HG03457 (cell line): Measurements from ENCODE around the gene C1QL1.

Experiments used
- ATAC-seq: cut with Tn5 transposase; IDR thresholded peaks from one replicate; pipeline ENCODE4 v1.9.1; 2021; ENCODE audit warnings: moderate number of reproducible peaks; ENCODE audit not compliant: unreplicated experiment

The C1QL1 gene

DNA sequence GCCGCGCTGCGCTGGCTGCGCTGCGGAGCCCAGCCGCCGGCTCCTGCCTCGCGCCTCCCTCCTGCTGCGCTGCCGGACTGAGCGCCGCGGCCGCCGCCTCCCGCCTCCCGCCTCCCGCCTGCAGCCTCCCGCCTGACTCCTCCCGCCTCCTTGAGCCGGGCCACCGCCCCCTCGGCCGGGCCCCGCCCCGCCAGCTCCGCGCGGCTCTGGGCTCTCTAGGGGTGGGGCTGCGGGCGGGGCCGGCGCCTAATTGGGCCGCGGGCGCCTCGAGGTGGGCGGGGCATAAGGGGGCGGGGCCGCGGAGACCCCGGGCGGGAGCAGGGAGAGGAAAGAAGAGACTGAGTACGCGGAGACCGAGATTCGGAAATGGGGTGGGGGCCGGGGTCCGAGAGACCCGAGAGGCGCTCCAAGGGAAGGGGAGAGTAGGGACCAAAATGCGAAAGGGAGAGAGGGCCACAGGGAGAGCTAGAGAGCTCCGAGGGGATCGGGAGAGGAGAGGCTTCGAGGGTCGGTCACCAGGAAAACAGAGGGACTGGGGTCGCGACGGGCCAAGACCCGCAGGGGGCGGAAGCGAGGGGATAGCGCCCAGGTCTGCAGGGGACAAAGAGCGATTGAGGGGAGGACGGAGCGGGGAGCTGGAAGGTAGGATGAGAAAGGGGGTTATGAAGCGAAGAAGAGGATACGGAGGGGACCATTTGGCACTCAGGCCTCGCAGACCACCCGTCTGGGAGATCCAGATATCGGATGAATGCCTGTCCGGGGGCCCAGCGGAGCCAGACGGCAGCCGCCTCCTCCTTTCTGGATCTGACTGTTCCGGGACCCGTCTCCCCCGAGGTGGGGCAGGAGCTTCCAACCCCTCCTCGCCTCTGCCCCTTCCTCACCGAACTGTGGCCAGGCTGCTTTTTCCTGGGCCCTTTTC, at the start of gene C1QL1:
C1QL1 (minus strand) TSS at position 79 of the 919 bp plus-strand sequence. CDS start 255 bp downstream, outside the sequence.
- ATAC-seq: peak; percentile 68

DNA sequence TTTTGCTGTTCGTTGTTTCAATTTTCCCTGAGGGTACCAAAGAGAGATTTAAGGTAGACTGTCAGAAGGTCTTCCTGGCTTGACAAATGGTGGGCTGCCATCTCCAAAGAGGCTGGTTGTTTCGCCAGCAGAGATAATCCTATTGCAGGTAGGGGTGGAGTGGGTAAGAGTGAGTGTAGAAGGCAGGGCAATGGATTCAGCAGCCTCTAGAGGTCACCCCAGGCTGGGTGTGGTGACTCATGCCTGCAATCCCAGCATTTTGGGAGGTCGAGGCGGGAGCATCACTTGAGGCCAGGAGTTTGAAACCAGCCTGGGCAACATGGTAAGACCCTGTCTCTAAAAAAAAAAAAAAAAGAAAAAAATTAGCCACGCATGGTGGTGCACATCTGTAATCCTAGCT, 48.7 kb upstream of the C1QL1 start:
- ATAC-seq: no peak

DNA sequence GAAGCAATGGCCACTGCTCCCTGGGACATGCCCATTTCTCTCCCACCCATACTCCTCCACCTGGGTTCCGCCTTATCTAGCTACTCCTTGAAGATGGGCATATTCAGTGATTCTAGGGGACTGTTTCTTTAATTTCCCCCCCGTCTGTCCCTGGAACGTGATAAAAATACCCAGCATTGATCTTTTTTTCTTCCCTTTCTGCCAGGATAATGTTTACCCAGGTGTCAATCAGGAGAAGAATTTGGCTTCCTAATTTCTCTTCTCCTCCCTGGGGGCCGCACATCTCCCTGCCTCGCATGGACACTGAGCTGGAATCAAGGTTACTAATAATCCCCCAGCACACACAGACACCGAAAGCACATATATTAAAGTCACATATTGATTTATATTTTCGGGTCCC, 48.1 kb upstream of the C1QL1 start:
- ATAC-seq: no peak

DNA sequence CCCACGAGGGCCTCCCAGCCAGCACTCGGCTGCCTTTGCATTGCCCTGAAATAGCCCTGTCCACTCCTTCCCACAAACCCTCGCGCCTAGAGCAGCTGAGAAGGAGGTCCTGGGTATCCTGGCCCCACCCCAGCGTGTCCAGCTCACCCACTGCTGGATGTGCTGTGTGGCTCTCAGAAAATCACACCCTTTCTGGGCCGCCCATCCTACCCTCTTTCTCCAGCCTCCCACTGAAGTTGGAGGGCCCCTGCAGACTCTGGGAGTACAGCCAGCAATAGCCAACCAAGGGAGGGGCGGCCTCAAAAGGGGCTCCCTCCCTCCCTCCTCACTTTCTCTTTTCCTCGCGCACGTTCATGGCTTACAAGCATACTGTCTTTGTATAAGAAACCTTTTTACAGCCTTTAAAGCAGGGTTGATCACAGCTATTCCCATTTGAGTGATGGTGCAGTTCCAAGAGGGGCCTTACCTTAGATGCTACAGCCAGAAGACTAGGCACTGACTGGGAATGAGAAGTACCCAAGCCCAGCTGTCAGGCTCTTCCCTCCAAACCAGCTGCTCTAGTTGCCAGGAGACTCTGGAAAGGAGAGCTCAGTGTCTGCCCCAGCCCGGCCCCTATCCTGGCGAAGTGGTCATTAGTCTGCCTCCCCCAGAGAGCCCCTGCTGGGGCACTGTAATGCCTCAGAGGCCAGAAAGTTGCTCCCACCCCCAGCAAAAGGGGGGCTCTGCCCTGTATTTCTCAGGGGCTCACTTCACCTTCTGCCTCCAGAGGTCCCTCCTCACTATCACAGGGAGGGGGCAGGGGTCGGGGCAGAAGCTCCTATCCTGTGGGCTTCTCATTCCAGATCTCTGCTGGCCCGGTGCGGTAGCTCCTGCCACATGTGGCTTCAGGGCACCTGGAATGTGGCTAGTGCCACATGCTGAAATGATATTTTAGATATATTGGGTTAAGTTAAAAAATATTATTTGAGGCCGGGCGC, 45.2 kb upstream of the C1QL1 start:
- ATAC-seq: no peak

DNA sequence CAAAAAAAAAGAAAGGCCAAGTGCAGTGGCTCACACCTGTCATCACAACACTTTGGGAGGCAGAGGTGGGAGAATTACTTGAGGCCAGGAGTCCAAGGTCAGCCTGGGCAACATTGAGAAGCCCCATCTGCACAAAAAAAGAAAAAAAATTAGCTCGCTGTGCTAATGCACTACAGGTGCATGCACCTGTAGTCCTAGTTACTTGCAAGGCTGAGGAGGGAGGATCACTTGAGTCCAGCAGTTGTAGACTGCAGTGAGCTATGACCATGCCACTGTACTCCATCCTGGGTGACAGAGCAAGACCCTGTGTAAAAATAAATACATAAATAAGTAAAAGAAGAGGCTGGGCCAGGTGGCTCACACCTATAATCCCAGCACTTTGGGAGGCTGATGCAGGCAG, 43.7 kb upstream of the C1QL1 start:
- no peak for ATAC-seq

DNA sequence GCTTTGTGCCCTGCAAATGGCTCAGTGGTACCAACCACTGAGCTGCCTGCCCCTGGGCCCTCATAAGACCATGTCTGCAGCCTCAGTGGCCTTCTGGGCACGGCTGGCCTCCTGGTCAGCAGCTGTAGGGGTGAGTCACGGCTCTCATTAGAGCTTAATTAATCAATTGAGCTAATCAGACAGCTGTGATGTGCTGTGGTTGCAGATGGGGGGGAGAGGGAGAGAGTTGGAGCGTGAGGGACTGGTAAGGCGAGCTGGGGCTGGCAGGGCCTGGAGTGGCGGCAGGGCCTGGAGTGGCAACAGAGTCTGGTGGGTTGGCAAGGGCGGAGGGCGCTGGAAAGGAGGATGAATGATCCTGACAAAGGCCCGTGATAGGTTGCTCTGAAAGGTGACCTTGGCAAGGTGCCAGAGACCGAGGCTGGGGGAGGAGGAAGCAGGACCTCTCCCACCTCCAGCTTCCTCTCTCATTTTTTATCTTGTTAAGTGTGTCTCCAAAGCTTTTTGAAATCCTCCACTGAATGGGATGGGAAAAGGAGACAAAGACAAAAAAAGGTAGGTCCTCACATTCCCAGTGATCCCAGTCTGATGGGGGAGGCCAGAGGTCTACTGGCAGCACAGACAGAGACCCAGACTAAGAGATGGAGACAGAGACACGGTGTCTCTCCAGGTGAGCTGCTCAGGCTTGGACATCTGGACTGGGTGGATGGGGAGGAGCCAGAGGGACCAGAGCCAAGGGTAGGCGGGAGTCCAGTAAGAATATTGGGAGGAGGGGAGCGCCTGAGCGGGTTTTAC, 41.8 kb upstream of the C1QL1 start:
- no peak for ATAC-seq

DNA sequence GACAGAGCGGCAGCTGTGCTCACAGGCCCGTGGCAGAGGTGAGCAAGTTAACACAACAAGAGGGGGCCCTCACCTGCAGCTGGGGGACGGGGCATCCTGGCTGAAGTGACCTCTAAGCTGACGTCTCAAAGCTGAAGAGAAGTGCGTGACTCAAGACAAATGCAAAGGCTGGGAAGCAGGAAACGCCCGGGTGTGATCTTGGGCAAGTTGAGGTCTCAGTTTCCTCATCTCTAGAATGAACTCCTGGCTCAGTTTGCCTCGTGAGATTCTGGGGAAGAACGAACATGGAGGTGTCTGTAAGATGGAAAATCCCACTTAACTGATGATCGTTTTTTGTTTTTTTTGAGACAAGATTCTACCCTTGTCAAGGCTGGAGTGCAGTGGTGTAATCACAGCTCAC, 40.1 kb upstream of the C1QL1 start:
- no peak for ATAC-seq

DNA sequence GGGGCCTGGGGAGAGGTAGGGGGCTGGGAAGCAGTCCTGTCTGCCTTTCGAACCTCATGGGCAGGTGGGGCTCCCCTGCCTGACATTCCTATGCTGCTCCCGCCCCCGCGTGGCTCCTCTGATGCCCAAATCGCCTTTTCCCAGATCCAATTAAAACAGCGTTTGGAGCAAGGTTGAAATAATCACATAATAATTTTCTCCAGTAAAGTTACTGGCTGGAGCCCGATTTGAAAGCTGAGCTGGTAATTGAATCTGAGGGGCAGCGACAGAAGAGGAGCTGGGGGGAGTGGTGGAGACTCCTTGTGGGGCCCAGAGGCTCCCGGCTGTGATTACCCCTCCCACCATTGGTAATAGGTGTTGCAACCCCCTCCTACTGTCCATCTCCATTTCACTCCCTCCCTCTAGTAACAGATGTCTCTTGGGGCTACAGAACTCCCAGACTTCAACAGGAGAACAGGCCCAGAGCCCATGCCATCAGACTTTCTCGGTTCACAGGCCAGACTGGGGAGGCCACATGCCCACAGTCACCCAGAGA, 38.9 kb upstream of the C1QL1 start:
- ATAC-seq: no peak

DNA sequence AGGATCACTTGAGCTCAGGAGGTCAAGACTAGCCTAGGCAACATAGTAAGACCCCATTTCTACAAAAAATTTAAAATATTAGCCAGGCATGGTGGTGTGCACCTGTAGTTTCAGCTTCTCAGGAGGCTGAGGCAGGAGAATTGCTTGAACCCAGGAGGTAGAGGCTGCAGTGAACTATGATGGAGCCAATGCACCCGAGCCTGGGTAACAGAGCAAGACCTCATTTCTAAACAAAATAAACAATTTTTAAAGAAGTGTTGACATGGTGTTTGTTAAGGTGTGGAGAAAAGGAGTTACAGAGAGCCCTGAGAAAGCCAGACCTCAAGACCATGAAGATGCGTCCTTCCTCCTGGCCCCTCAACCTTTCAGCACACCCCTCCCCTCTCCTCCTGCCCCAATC, 37.6 kb upstream of the C1QL1 start:
- ATAC-seq: no peak

DNA sequence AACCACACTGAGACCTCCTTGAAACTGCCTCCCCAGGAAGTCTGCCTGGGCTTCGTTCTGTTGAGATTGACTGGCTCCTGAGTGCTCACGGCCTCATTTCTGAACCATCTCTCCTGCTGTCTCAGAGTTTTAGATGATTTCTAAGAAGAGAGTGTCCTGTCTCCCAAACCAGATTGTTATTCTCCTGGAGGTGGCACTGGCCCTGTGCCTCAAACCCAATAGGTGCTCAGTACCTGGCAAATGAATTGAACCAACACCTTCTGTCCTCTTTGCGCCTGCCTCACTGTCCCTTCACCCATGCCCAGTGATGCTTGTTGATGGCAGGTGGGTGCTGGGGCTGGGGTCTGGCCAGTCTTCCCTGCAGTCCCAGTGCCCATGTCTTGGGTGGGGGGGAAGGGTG, 36.3 kb upstream of the C1QL1 start:
- no peak for ATAC-seq

DNA sequence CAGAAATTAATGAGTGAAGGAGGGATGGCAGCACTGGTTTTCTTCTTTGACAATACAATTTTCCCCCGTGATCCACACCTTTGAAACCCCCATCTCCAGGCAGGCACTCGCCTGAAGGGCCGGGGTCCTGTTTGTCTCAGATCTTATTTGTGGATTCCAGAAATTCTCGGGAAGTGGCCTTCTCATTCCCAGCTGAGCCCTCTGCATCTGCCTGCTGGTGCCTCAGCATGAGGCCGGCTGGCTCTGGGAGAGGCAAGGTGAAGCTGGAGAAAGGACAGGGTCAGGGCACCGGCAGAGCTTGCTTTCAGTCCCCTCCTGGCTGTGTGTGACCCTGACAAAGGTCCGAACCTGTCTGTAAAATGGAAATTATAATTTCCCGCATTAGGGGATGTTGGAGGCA, 35.8 kb upstream of the C1QL1 start:
- no peak for ATAC-seq

DNA sequence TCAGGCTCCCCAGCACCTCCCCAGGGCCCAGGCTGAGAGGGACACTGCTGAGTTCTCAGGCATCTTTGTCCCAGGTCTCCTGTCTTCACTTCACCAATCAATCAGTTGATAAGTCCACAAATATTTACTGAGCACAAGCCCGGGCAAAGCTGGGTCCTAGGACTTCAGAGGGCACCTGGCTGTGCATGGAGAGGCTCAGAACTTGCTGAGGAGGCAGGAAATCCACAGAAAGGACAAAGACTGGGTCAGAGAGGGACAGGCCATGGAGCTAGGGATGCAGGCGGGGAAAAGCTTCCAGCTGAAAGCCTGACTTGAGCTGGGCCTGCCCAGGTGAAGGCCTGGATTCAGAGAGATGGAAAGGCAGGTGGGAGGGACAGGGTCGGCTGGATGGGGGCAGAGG, 33.2 kb upstream of the C1QL1 start:
- ATAC-seq: no peak

DNA sequence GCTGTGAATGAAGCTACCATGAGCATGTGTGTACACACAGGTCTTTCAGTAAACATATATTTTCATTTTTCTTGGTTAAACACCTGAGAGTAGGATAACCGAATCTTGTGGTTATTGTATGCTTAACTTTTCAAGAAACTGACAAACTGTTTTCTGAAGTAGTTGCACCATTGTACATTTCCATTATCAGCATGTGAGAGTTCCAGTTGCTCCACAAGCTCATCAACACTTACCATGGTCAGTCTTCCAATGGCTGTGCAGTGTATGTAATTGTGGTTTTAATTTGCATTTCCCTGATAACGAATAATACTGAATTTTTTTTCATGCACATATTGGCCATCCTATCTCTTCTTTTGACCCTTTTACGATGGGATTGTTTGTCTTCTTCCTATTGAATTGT, 31.3 kb upstream of the C1QL1 start:
- ATAC-seq: no peak

DNA sequence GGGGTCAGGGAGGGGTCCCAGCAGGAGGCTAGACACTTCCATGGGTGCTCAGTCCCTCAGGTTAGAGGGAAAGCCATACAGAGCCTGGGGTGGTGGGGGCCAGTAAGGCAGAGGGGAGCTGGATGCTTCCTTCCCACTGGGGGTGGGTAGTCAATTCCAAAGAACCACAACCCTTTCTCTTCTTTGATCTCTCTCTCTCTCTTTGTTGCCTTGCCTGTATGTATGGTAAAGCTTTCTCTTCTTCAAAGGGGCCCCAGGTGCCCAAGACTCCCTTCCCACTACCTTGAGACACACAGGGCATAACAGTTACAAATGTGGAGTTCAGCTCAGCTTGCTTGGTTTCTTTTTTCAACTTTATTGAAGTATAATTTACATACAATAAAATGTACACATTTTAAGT, 30.5 kb upstream of the C1QL1 start:
- no peak for ATAC-seq

DNA sequence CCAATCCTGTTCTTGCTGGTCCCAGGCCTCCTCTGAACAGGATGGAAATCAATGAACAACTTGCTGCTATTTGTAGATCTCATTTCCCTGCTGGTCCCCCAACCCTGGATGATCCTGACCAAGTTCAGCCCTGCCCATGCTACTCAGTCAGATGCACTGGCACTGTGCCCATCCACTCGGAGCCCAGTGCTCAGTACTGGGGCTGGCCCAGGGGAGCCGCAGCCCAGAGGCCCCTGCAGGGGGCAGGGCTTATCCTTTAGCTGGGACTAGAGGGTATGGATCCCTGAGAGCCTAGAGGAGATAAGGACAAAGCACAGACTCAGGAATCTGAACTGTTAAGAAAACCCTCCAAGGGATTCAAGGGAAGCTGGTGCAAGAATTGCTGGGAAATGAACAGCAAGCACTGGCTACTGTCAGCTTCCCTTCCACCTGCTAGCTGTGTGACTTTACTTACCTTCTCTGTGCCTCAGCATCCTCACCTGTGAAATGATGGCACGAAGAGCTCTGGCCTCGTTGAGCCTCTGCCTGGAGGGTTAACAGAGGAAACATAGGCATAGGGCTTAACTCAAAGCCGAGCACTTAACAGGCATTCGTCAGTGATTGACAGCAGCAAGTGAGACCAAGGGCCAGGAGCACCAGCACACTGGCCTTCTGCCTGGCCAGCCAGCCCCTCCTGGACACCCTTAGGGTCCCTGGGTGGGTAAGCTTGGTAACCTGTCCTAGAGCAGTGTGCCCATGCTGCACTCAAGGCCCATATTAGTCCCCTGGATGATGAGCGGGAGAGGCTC, 29.8 kb upstream of the C1QL1 start:
- ATAC-seq: no peak

DNA sequence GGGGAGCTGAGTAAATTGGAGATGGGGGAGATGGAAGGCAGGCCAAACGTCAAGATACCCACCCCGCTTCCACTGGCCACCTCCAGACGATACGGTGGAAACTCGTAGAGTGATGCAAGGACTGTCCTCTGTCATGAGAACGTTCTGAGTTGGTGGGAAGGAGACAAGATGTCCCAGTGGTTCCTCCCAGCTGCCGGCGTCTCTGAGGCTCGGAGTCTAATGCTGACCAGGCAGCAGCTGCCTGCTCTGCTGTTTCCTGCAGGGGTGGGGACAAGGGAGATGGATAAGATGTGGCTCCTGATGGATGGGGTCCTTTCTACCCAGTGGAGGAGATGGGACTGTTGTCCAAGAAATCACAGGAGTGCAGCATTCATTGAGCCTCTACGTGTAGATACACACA, 28.2 kb upstream of the C1QL1 start:
- ATAC-seq: no peak

DNA sequence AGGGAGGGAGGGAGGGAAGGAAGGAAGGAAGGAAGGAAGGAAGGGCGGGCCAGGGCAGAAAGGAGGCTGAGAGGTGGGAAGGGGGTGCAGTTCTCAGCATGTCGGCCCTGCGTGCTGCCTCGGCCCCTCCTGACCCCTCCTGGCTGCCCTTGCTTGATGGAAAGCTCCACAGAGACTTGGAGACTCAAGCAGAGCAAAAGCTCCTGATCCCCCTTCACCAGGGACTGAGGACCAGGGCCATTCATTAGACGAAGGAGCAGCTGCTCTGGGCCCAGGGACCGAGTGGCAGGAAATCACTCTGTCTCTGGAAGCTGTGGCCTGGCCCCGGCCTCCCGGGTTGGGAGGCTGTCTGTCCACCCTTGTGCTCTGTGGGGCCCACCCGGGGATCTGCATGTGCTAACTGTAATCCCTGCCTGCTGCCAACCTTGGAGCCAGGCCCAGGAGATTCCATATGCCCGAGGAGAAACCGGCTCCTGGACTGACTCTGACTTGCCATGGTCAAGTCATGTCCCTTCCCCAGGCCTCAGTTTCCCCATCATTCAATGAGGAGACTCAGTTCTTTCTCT, 27.4 kb upstream of the C1QL1 start:
- no peak for ATAC-seq

DNA sequence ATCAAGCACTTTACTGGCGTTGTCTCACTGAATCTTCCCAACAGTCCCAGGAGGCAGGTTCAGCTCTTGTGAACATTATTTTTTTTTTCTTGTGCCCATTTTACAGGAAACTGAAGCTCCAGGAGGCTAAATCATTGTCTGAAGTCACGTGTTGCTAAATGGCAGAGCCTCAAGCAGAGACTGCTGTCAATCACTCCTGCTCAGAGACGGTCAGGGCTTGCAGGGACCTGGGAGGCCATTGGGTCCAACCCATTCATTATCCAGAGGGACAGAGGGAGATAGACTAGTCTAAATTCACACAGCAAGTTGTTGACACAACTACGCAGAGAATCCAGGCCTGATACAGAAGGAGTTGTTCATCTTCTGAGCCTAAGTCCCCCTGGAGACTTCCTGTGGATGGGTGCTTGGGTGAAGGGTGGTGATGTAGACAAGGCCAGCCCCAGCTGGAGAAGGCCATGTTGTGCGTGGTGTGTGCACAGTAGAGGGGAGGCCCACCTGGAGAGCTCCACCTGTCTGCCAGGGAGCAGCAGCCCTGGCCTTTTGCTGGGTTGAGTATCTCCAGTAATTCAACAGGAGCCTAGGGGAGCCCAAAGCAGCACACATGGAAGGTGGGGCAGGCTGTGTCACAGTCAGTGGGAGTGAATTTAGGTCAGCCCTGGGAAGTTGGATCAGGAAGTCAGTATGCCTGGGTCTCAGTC, 24.3 kb upstream of the C1QL1 start:
- no peak for ATAC-seq

DNA sequence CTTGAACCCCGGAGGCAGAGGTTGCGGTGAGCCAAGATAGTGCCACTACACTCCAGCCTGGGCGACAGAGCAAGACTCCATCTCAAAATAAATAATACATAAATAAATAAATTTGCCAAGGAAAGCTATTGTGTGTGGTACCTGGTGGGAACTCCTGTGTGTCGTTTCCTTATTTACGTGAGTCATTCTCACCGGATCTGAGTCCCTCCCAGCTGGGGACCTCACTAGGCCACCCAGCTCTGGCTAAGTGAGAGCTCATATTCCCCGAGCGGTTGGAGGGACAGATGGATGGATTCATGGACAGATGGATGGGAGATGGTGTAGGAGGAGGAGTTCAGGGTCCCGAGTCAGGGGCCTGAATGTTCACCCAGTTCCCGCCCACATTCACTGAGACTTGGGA, 22.9 kb upstream of the C1QL1 start:
- ATAC-seq: no peak
